HG03378 (cell line): ENCODE measurements around the gene NDUFAF3.

Experiments used
- ATAC-seq: cut with Tn5 transposase; IDR thresholded peaks from one replicate; pipeline ENCODE4 v1.9.1; 2021; ENCODE audit warnings: mild to moderate bottlenecking, moderate library complexity; ENCODE audit not compliant: unreplicated experiment

The NDUFAF3 gene

GRCh38 chr3:49053543-49053942 is 31.6 kb downstream of the NDUFAF3 start:
- ATAC-seq: no peak

DNA sequence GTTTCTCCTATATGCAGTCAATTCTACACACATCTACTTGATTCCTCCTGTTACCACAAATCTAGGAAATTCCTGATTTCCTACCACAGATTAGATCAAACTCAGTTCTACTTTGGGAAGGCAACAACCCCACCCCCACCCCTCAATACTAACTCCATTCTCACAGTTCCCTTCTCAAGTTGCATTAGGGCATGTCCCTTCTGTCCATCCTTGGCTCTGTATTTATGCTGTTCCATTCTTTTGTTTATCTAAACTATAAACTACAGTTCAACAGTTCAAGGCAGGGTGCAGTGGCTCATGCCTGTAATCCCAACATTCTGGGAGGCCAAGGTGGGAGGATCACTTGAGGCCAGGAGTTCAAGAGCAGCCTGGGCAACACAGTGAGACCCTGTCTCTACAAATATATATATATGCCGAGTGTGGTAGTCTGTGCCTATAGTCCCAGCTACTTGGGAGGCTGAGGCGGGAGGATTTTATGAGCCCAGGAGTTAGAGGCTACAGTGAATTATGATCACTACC is 32.5 kb downstream of the NDUFAF3 start:
- no peak for ATAC-seq

DNA sequence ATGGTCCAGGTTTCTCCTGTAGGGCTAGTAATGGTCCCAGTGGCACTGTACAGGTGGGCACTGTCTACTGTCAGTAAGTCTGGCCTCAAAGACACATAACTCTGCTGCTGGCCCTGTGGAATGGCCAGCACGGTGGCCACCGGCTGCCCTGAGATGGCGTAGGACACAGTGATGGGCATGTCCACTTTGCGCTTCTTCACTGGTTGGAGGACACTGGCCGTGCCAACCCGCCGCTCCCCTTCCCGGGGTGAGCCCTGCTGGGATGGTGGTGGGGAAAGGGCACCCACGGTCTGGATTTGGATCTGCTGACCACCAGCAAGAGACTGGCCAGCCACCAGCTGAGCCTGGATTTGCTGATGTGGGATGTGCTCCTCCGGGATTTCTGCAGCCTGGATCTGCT is 35.3 kb downstream of the NDUFAF3 start:
- ATAC-seq: no peak

DNA sequence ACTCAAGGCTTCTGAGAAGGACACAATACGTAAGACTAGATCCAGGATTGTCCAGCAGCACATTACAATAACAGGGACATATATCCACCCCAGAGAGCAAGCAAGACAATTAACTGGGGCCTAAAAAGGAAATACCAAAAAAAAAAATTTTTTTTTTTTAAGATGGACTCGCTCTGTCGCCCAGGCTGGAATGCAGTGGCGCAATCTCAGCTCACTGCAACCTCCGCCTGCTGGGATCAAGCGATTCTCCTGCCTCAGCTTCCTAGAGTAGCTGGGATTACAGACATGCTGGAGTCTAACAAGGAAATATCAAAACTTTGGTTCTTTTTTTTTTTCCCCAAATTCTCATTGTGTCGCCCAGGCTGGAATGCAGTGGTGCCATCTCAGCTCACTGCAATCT is 36.1 kb downstream of the NDUFAF3 start:
- no peak for ATAC-seq
